IMR-90 (cell line): ENCODE results near the gene DENND10. TPM values are rescaled to one million over a fixed set of nuclear protein-coding genes. Genes with fewer than 3 reads are reported as not detected.

Source experiments
- ATAC-seq: fragments of 200-7000 bp; cut with Tn5 transposase; 2 replicates; pipeline ENCODE4 v1.9.1; 2020; ENCODE audit warnings: low read depth, mild to moderate bottlenecking, moderate library complexity
- BruUV-seq: library from RNA; stranded (reverse); fragments of 400-500 nt; replicated peaks from 2 replicates; lab custom pipeline; 2021; lab: Mats Ljungman, UMichigan
- CTCF ChIA-PET: fragments of 300-600 bp; formaldehyde crosslinking; extraction: SDS; loops from one replicate; lab custom pipeline; 2021; ENCODE audit warnings: antibody characterized with exemption; lab: Yijun Ruan, JAX
- POLR2A ChIA-PET: fragments of 300-600 bp; sonication (Branson Sonifier 250); formaldehyde crosslinking; loops from one replicate; lab custom pipeline; 2022; ENCODE audit warnings: antibody characterized with exemption; ENCODE audit not compliant: unreplicated experiment; lab: Charles Lee
- DNase-seq: peaks from one replicate; pipeline ENCODE4 v3.0.0; 2013
- H2AFZ ChIP-seq: replicated peaks from 2 replicates; pipeline ENCODE3; 2013; ENCODE audit warnings: low read length, mild to moderate bottlenecking; ENCODE audit not compliant: poor library complexity
- H2AK5ac ChIP-seq: 2 replicates; pipeline ENCODE4 v1.6.1; 2013; ENCODE audit warnings: low read depth, low read length, inconsistent platforms
- H2AK9ac ChIP-seq: replicated peaks from 2 replicates; pipeline ENCODE3; 2013; ENCODE audit warnings: mild to moderate bottlenecking, low read depth, low read length, moderate library complexity; ENCODE audit not compliant: poor library complexity
- H2BK120ac ChIP-seq: 2 replicates; pipeline ENCODE4 v1.6.1; 2013; ENCODE audit warnings: low read depth, low read length, inconsistent platforms
- H2BK15ac ChIP-seq: 3 replicates; pipeline ENCODE4 v1.6.1; 2013; ENCODE audit warnings: low read depth, low read length, inconsistent platforms
- H2BK20ac ChIP-seq: 2 replicates; pipeline ENCODE4 v1.6.1; 2013; ENCODE audit warnings: low read depth, mild to moderate bottlenecking, inconsistent platforms, low read length, moderate library complexity
- H2BK5ac ChIP-seq: 2 replicates; pipeline ENCODE4 v1.6.1; 2013; ENCODE audit warnings: mild to moderate bottlenecking, low read depth, low read length, inconsistent platforms; ENCODE audit not compliant: poor library complexity, severe bottlenecking
- H3K14ac ChIP-seq: replicated peaks from 2 replicates; pipeline ENCODE4 v1.6.1; 2013; ENCODE audit warnings: low read depth, low read length, inconsistent platforms
- H3K18ac ChIP-seq: 2 replicates; pipeline ENCODE4 v1.6.1; 2013; ENCODE audit warnings: low read depth, low read length, control low read depth
- H3K23ac ChIP-seq: 2 replicates; pipeline ENCODE4 v1.6.1; 2013; ENCODE audit warnings: low read depth, low read length, inconsistent platforms
- H3K27ac ChIP-seq: 2 replicates; pipeline ENCODE4 v1.5.1; 2013; ENCODE audit warnings: mild to moderate bottlenecking, control low read depth, low read length; ENCODE audit not compliant: insufficient read depth
- H3K27me3 ChIP-seq: 2 replicates; pipeline ENCODE4 v1.6.1; 2013; ENCODE audit warnings: low read length; ENCODE audit not compliant: control insufficient read depth, insufficient read depth
- H3K36me3 ChIP-seq: 2 replicates; pipeline ENCODE4 v1.6.1; 2013; ENCODE audit warnings: low read length, mixed read lengths; ENCODE audit not compliant: control insufficient read depth, insufficient read depth
- H3K4ac ChIP-seq: 2 replicates; pipeline ENCODE4 v1.6.1; 2013; ENCODE audit warnings: low read depth, low read length, inconsistent platforms
- H3K4me1 ChIP-seq: 2 replicates; pipeline ENCODE4 v1.6.1; 2013; ENCODE audit warnings: low read length, mixed read lengths; ENCODE audit not compliant: control insufficient read depth, insufficient read depth
- H3K4me2 ChIP-seq: 2 replicates; pipeline ENCODE4 v1.6.1; 2013; ENCODE audit warnings: low read depth, mild to moderate bottlenecking, control low read depth, low read length, moderate library complexity
- H3K4me3 ChIP-seq: 2 replicates; pipeline ENCODE4 v1.5.1; 2013; ENCODE audit warnings: low read depth, mild to moderate bottlenecking, control low read depth, low read length, moderate library complexity; ENCODE audit not compliant: insufficient read depth
- H3K56ac ChIP-seq: 2 replicates; pipeline ENCODE4 v1.6.1; 2013; ENCODE audit warnings: low read length, inconsistent platforms; ENCODE audit not compliant: insufficient read depth; ENCODE audit errors: extremely low read depth
- H3K79me1 ChIP-seq, 2 experiments: 2 replicates each; pipeline ENCODE4 v1.6.1; 2013; ENCODE audit warnings: low read length in 2 of 2, inconsistent platforms in 1 of 2, low read depth in 1 of 2
- H3K9ac ChIP-seq: 2 replicates; pipeline ENCODE4 v1.6.1; 2013; ENCODE audit warnings: low read depth, low read length, control low read depth
- H3K9me1 ChIP-seq: 2 replicates; pipeline ENCODE4 v1.6.1; 2013; ENCODE audit warnings: low read length, inconsistent platforms; ENCODE audit not compliant: insufficient read depth
- H3K9me3 ChIP-seq: 2 replicates; pipeline ENCODE4 v1.6.1; 2013; ENCODE audit warnings: low read length; ENCODE audit not compliant: control insufficient read depth, insufficient read depth
- H4K20me1 ChIP-seq: 2 replicates; pipeline ENCODE4 v1.6.1; 2013; ENCODE audit warnings: low read length, inconsistent platforms; ENCODE audit not compliant: insufficient read depth
- H4K5ac ChIP-seq: 2 replicates; pipeline ENCODE4 v1.6.1; 2013; ENCODE audit warnings: mild to moderate bottlenecking, low read depth, low read length, control low read depth
- H4K8ac ChIP-seq, 2 experiments: 2 replicates each; pipeline ENCODE4 v1.6.1; 2013; ENCODE audit warnings: low read depth in 2 of 2, low read length in 2 of 2, control low read depth in 1 of 2, inconsistent platforms in 1 of 2
- H4K91ac ChIP-seq: 2 replicates; pipeline ENCODE4 v1.6.1; 2013; ENCODE audit warnings: low read depth, low read length, inconsistent platforms; ENCODE audit not compliant: insufficient read depth
- CEBPB ChIP-seq: IDR thresholded peaks from 2 replicates; pipeline ENCODE4 v1.6.1; 2012; ENCODE audit warnings: low read depth, low read length, improper control_type of control experiment
- ELK1 ChIP-seq: fragments of 150-350 bp; IDR thresholded peaks from 2 replicates; pipeline ENCODE4 v1.6.1; 2016; ENCODE audit warnings: low read depth, mild to moderate bottlenecking, low read length, moderate library complexity, borderline replicate concordance
- WGBS, 2 experiments: methylation state at CpG; one replicate each; pipeline versions ENCODE4 v1.1.5 to v1.1.7; 2013; ENCODE audit warnings: missing lambda C conversion rate in 2 of 2; ENCODE audit not compliant: insufficient read length in 1 of 2; ENCODE audit errors: extremely low coverage in 2 of 2; 5-methylcytosine and 5-hydroxymethylcytosine counted together
- dilution Hi-C: fragments of 300-500 bp; cut with HindIII; formaldehyde crosslinking; loops from one replicate; pipeline ENCODE4 v1.14.3; 2018; ENCODE audit warnings: low sequenced_read_pairs; ENCODE audit not compliant: unreplicated experiment
- in situ Hi-C: fragments of 300-500 bp; cut with MboI; formaldehyde crosslinking; loops from 3 replicates; pipeline ENCODE4 v1.14.3; 2019; ENCODE audit warnings: low sequenced_read_pairs, inconsistent platforms, mixed read lengths
- intact Hi-C: fragments of 100-400 bp; cut with micrococcal nuclease; formaldehyde crosslinking; loops from 2 replicates; pipeline ENCODE4 v1.10.0; 2022
- polyA plus RNA-seq, 3 experiments: library from polyadenylated mRNA; depleted of rRNA; stranded (reverse); fragments of >200 nt; gene quantifications; 2 replicates each; pipeline ENCODE4 v1.2.3, GENCODE V29; 2012; ENCODE audit warnings: low replicate concordance in 1 of 3
- total RNA-seq: library from RNA; depleted of rRNA; stranded (reverse); fragments of >200 nt; gene quantifications from 2 replicates; pipeline ENCODE4 v1.2.3, GENCODE V29; 2012

The DENND10 gene
- total and polyA plus RNA-seq, 2 of the 4 experiments (the other 2 are of a cell fraction): 50.9 to 81.4 TPM

GRCh38 chr10:119176166-119176565, 72.3 kb downstream of the DENND10 start:
- no peak overlapping the region for H2AK9ac ChIP-seq
- CTCF ChIA-PET: interaction anchor here (1.1 kb wide), 1 partner anchor 23 kb away, joined by 4 read pairs; no protein-coding TSS in a partner anchor
- no peak overlapping the region for H2BK15ac ChIP-seq
- 100% methylated on average over 1 of the region's 6 CpGs; no CpG with 5 or more reads in 1 of the 2 experiments for WGBS, 2 experiments
- POLR2A ChIA-PET: interaction anchor here (0.9 kb wide), 1 partner anchor 8 kb away, joined by 3 read pairs; no protein-coding TSS in a partner anchor
- H3K4ac ChIP-seq: no peak overlapping the region
- TF ChIP-seq ELK1: no peak
- peak; percentile 27; the same call in 1 of the 2 replicates for TF ChIP-seq CEBPB
- no peak overlapping the region for H3K4me3 ChIP-seq
- H3K79me1 ChIP-seq: peaks cover 45 to 59% of the 10 kb centered on the region in 2 experiments
- H3K9me1 ChIP-seq: peaks cover 17% of the 10 kb centered on the region
- H4K8ac ChIP-seq: no peak overlapping the region
- H2AK5ac ChIP-seq: no peak overlapping the region; the same call in 1 of the 2 replicates
- in situ Hi-C loops: loop anchor here (25.0 kb wide), 2 partner anchors 439 to 686 kb away; partner anchors contain the start of gene MCMBP
- peaks cover 6% of the 10 kb centered on the region for H3K4me1 ChIP-seq
- no peaks in the 10 kb centered on the region for H3K9me3 ChIP-seq
- no peak overlapping the region for H3K14ac ChIP-seq
- H3K23ac ChIP-seq: no peak overlapping the region
- H2BK20ac ChIP-seq: no peak overlapping the region
- peaks cover 23% of the 10 kb centered on the region for H3K36me3 ChIP-seq
- no peak overlapping the region for H4K5ac ChIP-seq
- ATAC-seq: no peak
- intact Hi-C loops: no loop called here
- H3K4me2 ChIP-seq: no peak overlapping the region
- no peaks in the 10 kb centered on the region for H4K20me1 ChIP-seq
- H3K56ac ChIP-seq: no peak overlapping the region
- TSS peak; percentile 14 for BruUV-seq
- no peak for DNase-seq
- H3K27ac ChIP-seq: no peak overlapping the region; the same call in 1 of the 2 replicates
- H3K18ac ChIP-seq: no peak overlapping the region
- no peaks in the 10 kb centered on the region for H3K27me3 ChIP-seq
- H2AFZ ChIP-seq: no peak overlapping the region
- dilution Hi-C loops: no loop called here
- no peak overlapping the region for H3K9ac ChIP-seq
- no peak overlapping the region for H2BK120ac ChIP-seq
- no peak overlapping the region for H4K91ac ChIP-seq
- H2BK5ac ChIP-seq: no peak overlapping the region
